ENCODE results near the gene ECHS1.
"Not testable (repeated sequence)": the region's sequence is repeated elsewhere in the genome, so short reads cannot be mapped to it uniquely, and the experiment has no call there.

Gene ECHS1

DNA sequence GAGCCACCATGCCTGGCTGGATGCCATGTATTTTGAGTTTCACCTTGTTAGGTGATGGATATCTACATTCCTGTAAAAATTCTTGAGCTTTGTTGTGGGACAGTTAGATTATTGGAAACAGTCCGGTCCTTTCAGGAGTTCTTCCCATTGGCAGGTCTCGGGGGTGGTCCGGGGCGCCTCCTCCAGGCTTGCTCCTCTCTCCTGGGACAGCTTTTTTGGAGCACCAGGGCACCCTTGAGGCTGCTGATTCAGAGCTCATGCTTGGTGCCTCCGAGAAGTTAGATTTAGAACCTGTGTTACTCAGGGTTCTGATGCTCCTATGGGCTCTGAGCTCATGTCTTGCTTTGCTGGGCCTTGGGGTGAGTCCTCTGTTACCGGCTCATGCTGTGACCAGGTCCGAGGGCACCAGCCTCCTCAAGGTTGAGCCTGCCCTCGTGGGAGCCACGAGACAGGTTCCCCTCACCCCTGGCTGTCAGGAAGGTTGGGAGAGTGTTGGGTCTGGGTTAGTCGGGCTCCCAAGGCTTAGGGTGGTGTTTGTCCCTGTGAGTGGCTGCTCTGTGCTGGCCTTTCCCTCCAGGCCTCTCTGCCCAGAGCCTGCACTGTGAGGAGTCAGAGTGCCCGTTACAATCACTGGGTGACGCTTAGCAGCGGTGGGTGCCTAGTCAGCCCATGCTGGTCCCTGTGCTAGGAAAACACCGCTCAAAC lies 45.3 kb upstream of the ECHS1 start:
- no peak for DNase-seq (ENCODE audit: low spot score)
- no peak overlapping the region for H3K4me3 ChIP-seq
- no peak for TF ChIP-seq CTCF (IDR thresholded peaks at IDR 0.05)
- no peak overlapping the region for H3K27ac ChIP-seq

DNA sequence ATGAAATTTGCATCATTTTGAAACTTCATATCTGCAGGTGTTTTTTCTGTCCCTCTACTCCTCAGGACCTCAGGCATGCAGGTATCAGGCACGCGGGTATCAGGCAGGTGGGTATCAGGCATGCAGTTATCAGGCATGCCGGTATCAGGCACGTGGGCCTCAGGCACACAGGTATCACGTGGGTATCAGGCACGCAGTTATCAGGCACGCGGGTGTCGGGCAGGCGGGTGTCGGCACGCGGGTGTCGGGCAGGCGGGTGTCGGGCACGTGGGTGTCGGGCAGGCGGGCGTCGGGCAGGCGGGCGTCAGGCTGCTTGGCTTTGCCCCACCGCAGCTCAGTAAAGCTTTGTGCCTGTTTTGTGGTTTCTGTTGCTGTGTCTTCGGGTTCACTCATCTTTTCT lies 42.6 kb upstream of the ECHS1 start:
- Histone ChIP-seq H3K4me3 (no peak overlapping the region), H3K27ac (no peak overlapping the region)
- no peak for DNase-seq (ENCODE audit: low spot score)
- TF ChIP-seq CTCF (IDR thresholded peaks at IDR 0.05) = no peak

DNA sequence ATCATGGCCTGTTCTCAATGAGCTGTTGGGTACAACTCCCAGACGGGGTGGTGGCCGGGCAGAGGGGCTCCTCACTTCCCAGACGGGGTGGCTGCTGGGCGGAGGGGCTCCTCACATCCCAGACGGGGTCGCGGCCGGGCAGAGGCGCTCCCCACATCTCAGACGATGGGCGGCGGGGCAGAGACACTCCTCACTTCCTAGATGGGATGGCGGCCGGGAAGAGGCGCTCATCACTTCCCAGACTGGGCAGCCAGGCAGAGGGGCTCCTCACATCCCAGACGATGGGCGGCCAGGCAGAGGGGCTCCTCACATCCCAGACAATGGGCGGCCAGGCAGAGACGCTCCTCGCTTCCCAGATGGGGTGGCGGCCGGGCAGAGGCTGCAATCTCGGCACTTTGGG lies 41.2 kb upstream of the ECHS1 start:
- not testable (repeated sequence) for H3K27ac ChIP-seq; DNase-seq (ENCODE audit: low spot score); H3K4me3 ChIP-seq

DNA sequence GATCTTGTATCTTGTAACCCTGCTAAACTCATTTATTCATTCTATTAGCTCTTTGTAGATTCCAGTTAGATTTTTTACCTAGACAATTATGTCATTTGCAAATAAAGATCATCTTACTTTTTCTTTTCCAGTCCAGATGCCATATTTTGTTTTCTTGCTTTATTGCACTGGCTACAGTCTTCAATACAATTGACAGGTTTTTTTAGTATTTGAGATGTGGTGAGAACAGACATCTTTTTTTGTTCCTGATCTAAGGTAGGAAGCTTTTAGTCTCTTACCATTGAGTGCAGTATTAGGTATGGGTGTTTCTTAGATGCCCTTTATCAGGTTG lies 39.2 kb upstream of the ECHS1 start:
- H3K4me3 ChIP-seq = no peak overlapping the region
- TF ChIP-seq CTCF (IDR thresholded peaks at IDR 0.05) = no peak
- no peak overlapping the region for H3K27ac ChIP-seq
- DNase-seq (ENCODE audit: low spot score) = no peak

DNA sequence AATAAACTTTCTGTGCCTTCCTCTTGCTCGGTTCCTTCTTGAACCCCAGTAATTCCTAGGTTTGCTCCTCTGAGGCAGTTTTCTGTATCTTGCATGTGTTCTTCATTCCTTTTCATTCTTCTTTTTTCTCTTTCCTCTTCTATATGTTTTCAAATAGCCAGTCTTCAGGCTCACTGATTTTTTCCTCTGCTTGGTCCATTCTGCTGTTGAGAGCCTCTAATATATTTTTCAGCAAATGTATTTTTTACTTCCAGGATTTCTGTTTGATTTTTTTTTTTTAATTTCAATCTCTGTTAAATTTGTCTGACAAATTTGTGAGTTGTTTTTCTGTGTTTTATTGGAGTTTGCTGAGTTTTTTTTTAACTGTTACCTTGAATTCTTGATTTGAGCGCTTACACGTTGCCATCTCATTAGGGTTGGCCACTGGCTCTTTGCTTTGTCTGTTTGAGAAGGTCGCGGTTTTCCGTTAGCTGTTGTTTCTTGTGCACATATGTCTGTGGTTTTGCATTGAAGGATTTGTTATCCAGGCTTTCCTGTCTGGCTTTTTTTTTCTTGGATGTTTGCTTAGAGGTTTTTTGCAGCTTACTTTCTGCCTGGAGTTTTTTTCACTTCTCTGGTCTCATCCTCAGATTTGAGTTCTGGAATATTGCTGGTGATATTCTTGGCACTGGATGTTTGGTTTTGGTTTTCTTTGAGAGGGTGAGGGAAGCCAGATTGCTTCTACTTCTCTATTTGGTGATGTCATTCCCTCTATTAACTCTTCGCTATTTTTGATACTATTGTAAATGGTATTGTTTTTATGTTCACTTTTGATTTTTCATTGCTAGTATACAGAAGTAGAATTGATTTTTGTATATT lies 38.6 kb upstream of the ECHS1 start:
- no peak for DNase-seq (ENCODE audit: low spot score)
- Histone ChIP-seq H3K27ac (no peak overlapping the region), H3K4me3 (no peak overlapping the region)
- no peak for TF ChIP-seq CTCF (IDR thresholded peaks at IDR 0.05)

DNA sequence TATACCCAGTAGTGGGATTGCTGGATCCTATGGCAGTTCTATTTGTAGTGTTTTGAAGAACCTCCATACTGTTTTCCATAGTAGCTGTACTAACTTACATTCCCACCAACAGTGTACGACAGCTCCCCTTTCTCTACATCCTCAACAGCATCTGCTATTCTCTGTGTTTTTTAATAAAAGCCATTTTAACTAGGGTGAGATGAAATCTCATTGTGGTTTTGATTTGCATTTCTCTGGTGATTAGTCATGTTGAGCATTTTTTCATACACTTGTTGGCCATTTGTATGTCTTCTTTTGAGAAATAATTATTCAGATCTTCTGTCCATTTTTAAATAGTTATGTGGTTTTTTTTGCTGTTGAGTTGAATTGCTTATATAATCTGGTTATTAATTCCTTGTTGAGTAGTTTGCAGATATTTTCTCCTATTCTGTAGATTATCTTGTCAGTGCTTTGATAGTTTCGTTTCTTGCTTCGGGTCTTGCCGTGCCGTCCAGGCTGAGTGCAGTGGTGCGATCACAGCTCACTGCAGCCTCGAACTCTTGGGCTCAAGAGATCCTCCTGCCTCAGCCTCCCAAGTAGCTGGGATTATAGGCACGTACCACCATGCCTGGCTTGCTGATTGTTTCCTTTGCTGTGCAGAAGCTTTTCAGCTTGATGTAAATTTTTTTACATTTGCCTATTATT lies 32.8 kb upstream of the ECHS1 start:
- DNase-seq (ENCODE audit: low spot score) = no peak
- no peak for TF ChIP-seq CTCF (IDR thresholded peaks at IDR 0.05)
- Histone ChIP-seq H3K27ac (no peak overlapping the region), H3K4me3 (no peak overlapping the region)

- no peak for TF ChIP-seq CTCF (IDR thresholded peaks at IDR 0.05)
- Histone ChIP-seq H3K4me3 (no peak overlapping the region), H3K27ac (no peak overlapping the region)
- DNase-seq (ENCODE audit: low spot score) = no peak
These were observed 32.1 kb upstream of the ECHS1 start for GRCh38 chr10:133405272-133405671.

Data from coronary artery (tissue), 2 donors.